Astrocyte (in vitro differentiated cells and primary cell): Measurements from ENCODE around the gene SLC6A4.

Source experiments
- CTCF ChIP-seq: IDR thresholded peaks from 2 replicates; pipeline ENCODE4 v1.5.1; 2011; ENCODE audit warnings: low read depth, mild to moderate bottlenecking, inconsistent platforms, low read length, moderate library complexity; ENCODE audit not compliant: insufficient read depth
- EZH2 ChIP-seq: IDR thresholded peaks from 2 replicates; pipeline ENCODE4 v1.6.1; 2012; ENCODE audit warnings: mild to moderate bottlenecking, low read length, inconsistent platforms; ENCODE audit not compliant: insufficient read depth

GRCh38 chr17:30160419-30161172, 74.9 kb downstream of the SLC6A4 start:
- no peak for TF ChIP-seq CTCF
- no peak for TF ChIP-seq EZH2
